Measurements from ENCODE around the gene ZNF521.

DNA sequence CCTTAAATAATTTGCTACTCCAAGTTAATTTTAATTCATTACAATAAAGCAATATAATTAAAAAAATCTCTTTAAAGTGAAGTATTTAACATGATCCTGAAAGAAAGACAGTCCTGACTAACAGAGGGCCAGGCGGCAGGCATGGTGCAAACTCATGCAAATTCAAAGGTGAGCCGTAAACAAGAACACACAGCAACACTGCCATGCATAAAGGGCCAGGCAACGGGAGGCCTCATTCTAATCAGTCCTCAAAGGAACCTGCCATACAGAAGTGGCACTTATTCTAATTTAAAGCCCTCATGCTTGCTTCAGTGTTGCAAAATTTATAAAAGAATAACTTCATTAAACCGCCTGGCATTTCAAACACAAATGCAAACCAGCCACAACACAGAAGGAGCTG, 277.0 kb downstream of the ZNF521 start:
- no peak for TF ChIP-seq YY1 (IDR thresholded peaks at IDR 0.05; ENCODE audit: insufficient read depth, insufficient read length)
- no peak for TF ChIP-seq SUZ12 (IDR thresholded peaks at IDR 0.05; ENCODE audit: extremely low read depth, insufficient read depth, insufficient read length)
- TF ChIP-seq ZNF274 (IDR thresholded peaks at IDR 0.05; ENCODE audit: low read depth, low read length), result no peak
